HepG2 (cell line): Measurements from ENCODE around the gene SURF6. TPM values are rescaled to one million over a fixed set of nuclear protein-coding genes. Genes with fewer than 3 reads are reported as not detected.

Experiments used
- ELF3 ChIP-seq: IDR thresholded peaks from 2 replicates; pipeline ENCODE4 v1.6.1; 2016; ENCODE audit warnings: missing genetic modification reagents, missing compliant biosample characterization
- EP300 ChIP-seq, 3 experiments: sonication (generic) in 1 of 3; formaldehyde crosslinking in 1 of 3; IDR thresholded peaks; 2 replicates each; pipeline versions ENCODE4 v1.5.1 to v1.6.1; 2011 to 2020; ENCODE audit warnings: low read depth in 2 of 3, low read length in 2 of 3, borderline replicate concordance in 1 of 3, improper control_type of control experiment in 1 of 3, mild to moderate bottlenecking in 1 of 3, missing genetic modification reagents in 1 of 3, moderate library complexity in 1 of 3
- EZH2 ChIP-seq: conservative IDR thresholded peaks from 2 replicates; pipeline ENCODE4 v1.6.1; 2012; ENCODE audit warnings: mild to moderate bottlenecking, low read depth, low read length, moderate library complexity
- KMT2A ChIP-seq: sonication (generic); formaldehyde crosslinking; IDR thresholded peaks from 2 replicates; pipeline ENCODE4 v1.4.0; 2020; ENCODE audit warnings: missing genetic modification reagents
- MTF2 ChIP-seq: sonication (generic); formaldehyde crosslinking; IDR thresholded peaks from 2 replicates; pipeline ENCODE4 v1.5.0; 2020; ENCODE audit warnings: missing genetic modification reagents, borderline replicate concordance
- NAIF1 ChIP-seq: sonication (generic); formaldehyde crosslinking; IDR thresholded peaks from 2 replicates; pipeline ENCODE4 v1.5.0; 2020; ENCODE audit warnings: mild to moderate bottlenecking, missing genetic modification reagents, borderline replicate concordance
- NRL ChIP-seq: sonication (generic); formaldehyde crosslinking; IDR thresholded peaks from 2 replicates; pipeline ENCODE4 v1.5.0; 2020; ENCODE audit warnings: missing genetic modification reagents, mild to moderate bottlenecking, moderate library complexity, borderline replicate concordance
- SNRNP70 ChIP-seq: fragments of 200-400 bp; formaldehyde crosslinking; IDR thresholded peaks from 2 replicates; pipeline ENCODE4 v1.6.1; 2017; ENCODE audit warnings: mild to moderate bottlenecking, low read depth, low read length, moderate library complexity
- SP4 ChIP-seq: sonication (generic); formaldehyde crosslinking; IDR thresholded peaks from 2 replicates; pipeline ENCODE4 v1.8.1; 2023; ENCODE audit warnings: mild to moderate bottlenecking, missing genetic modification reagents
- ZMYM3 ChIP-seq: sonication (generic); formaldehyde crosslinking; IDR thresholded peaks from 2 replicates; pipeline ENCODE4 v1.5.1; 2020; ENCODE audit warnings: mild to moderate bottlenecking, missing genetic modification reagents
- ZNF292 ChIP-seq: sonication (generic); formaldehyde crosslinking; IDR thresholded peaks from 2 replicates; pipeline ENCODE4 v1.8.1; 2022; ENCODE audit warnings: mild to moderate bottlenecking, low read depth, missing genetic modification reagents, borderline replicate concordance
- ZNF570 ChIP-seq: sonication (generic); formaldehyde crosslinking; IDR thresholded peaks from 2 replicates; pipeline ENCODE4 v1.4.0; 2020; ENCODE audit warnings: mild to moderate bottlenecking, missing genetic modification reagents, borderline replicate concordance
- ZSCAN30 ChIP-seq: sonication (generic); formaldehyde crosslinking; IDR thresholded peaks from 2 replicates; pipeline ENCODE4 v1.5.0; 2020; ENCODE audit warnings: mild to moderate bottlenecking, missing genetic modification reagents
- polyA plus RNA-seq, 8 experiments: library from polyadenylated mRNA; depleted of rRNA in 3 of 8; stranded (reverse) in 7 of 8; unstranded in 1 of 8; fragments of >200 nt; fragmentation: Illumina TruSeq in 4 of 8; extraction: Trizol in 4 of 8; gene quantifications; 2 replicates each; pipeline versions ENCODE4 v1.2.1 to v1.2.3, GENCODE V29; 2011 to 2016; ENCODE audit warnings: low read depth in 4 of 8, missing spikeins in 1 of 8, mixed read lengths in 1 of 8; ENCODE audit not compliant: insufficient read depth in 1 of 8
- total RNA-seq, 5 experiments: library from RNA; depleted of rRNA; stranded (reverse); fragments of >200 nt; fragmentation: Illumina TruSeq; extraction: Trizol; gene quantifications; 2 replicates each; pipeline ENCODE4 v1.2.3, GENCODE V29; 2016; ENCODE audit warnings: low read depth in 1 of 5
- TF ChIP-seq, protein P1 (sequence below): sonication (generic); formaldehyde crosslinking; IDR thresholded peaks from 2 replicates; pipeline ENCODE4 v1.4.0; 2020; ENCODE audit warnings: missing genetic modification reagents
- TF ChIP-seq, protein P2 (sequence below): sonication (generic); formaldehyde crosslinking; IDR thresholded peaks from 2 replicates; pipeline ENCODE4 v1.5.1; 2020; ENCODE audit warnings: missing genetic modification reagents, mild to moderate bottlenecking, borderline replicate concordance
- TF ChIP-seq, protein P3 (sequence below): sonication (generic); formaldehyde crosslinking; IDR thresholded peaks from 2 replicates; pipeline ENCODE4 v1.5.0; 2020; ENCODE audit warnings: mild to moderate bottlenecking, low read depth, missing genetic modification reagents, borderline replicate concordance
- TF ChIP-seq, protein P4 (sequence below): sonication (generic); formaldehyde crosslinking; IDR thresholded peaks from 2 replicates; pipeline ENCODE4 v1.5.1; 2020; ENCODE audit warnings: missing genetic modification reagents, mild to moderate bottlenecking, borderline replicate concordance
- TF ChIP-seq, protein P5 (sequence below): sonication (generic); formaldehyde crosslinking; conservative IDR thresholded peaks from 2 replicates; pipeline ENCODE4 v1.8.0; 2022; ENCODE audit warnings: low read depth, missing genetic modification reagents
- TF ChIP-seq, protein P6 (sequence below): sonication (generic); formaldehyde crosslinking; IDR thresholded peaks from 2 replicates; pipeline ENCODE4 v1.4.0; 2020; ENCODE audit warnings: missing genetic modification reagents; ENCODE audit errors: not compliant biosample characterization

The SURF6 gene
- total and polyA plus RNA-seq, 2 of the 13 experiments (the other 11 are each of a cell fraction or from before 2014, with no cell fraction given): 5.9 to 14.7 TPM

DNA sequence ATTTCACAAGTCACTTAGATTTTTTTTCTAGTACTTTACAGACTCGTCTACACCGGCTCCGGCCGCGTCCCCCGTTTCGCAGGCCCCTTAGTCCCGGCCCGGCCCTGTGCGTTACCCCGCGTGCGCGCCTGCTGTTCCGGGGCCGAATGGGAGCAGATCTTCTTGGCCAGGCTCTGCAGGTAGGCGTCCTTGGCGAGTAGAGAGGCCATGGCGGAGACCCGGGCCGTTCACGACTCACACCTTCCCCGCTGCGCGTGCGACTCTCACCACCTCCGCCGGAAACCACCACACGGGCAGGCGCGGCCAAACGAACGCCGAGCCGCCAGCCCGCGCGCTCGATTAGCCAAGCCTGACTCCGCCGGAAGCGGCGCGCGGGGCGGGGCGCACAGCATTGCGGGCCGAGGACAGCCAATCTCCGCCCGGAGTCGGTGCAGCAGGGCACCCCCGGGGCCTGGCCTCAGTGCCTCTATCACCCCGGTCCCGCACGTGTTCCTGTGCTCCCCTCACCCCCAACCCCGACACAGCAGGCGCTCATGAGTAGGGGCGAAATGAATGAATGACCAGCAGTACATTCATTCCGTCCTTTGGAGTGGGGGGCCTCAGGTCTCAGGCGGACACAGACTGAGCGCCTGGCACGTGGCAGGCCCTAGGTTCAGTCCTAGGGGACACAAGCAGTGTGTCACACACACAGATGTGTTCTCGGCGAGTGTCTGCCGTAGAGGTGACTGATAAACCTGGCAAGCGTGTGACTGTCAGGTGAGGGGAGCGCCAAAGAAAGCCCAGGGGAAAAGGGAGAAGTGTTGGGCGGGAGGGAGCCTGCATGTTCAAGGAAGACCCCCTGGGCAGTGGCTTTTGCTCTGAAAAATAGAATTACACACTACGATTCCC, at the start of gene SURF6 (continued):
- TF ChIP-seq, protein P1, sequence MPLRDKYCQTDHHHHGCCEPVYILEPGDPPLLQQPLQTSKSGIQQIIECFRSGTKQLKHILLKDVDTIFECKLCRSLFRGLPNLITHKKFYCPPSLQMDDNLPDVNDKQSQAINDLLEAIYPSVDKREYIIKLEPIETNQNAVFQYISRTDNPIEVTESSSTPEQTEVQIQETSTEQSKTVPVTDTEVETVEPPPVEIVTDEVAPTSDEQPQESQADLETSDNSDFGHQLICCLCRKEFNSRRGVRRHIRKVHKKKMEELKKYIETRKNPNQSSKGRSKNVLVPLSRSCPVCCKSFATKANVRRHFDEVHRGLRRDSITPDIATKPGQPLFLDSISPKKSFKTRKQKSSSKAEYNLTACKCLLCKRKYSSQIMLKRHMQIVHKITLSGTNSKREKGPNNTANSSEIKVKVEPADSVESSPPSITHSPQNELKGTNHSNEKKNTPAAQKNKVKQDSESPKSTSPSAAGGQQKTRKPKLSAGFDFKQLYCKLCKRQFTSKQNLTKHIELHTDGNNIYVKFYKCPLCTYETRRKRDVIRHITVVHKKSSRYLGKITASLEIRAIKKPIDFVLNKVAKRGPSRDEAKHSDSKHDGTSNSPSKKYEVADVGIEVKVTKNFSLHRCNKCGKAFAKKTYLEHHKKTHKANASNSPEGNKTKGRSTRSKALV (CRISPR knock-in tag): peak; percentile 70; the same call in 1 of the 2 replicates
- TF ChIP-seq NAIF1 (peak; percentile 68; the same call in 1 of the 2 replicates), MTF2 (CRISPR knock-in tag) (no peak; the same call in none of the 2 replicates), NRL (CRISPR knock-in tag) (0 out of 2 replicates have a peak, but pooled peaks have one; percentile 51), ZNF292 (no peak), ELF3 (CRISPR knock-in tag) (peak; percentile 90), SNRNP70 (no peak), EP300 (IDR thresholded peaks at IDR 0.05; ENCODE audit: low read depth in 2 of 2, low read length in 2 of 2) (peak; percentile 40 to 70; a peak in 3 of 4 replicates), EP300 (CRISPR knock-in tag; IDR thresholded peaks at IDR 0.05; ENCODE audit: borderline replicate concordance) (peak; percentile 43; the same call in 1 of the 2 replicates), ZMYM3 (CRISPR knock-in tag) (no peak; the same call in 1 of the 2 replicates), KMT2A (CRISPR knock-in tag) (peak; percentile 95), SP4 (CRISPR knock-in tag) (peak; percentile 85), ZSCAN30 (CRISPR knock-in tag) (no peak; the same call in 1 of the 2 replicates), ZNF570 (no peak), EZH2 (no peak)
- TF ChIP-seq, protein P2, sequence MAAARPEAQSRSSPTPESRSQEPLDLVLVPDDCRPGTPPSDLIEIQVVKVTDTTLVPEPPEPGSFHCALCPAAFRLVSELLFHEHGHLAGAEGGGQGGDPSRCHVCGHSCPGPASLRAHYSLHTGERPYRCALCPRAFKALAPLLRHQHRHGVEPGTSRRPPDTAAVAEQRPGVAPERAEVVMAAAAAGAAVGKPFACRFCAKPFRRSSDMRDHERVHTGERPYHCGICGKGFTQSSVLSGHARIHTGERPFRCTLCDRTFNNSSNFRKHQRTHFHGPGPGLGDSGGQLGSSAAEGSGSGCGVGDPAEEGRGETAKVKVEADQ (CRISPR knock-in tag): peak; percentile 93
- TF ChIP-seq, protein P3, sequence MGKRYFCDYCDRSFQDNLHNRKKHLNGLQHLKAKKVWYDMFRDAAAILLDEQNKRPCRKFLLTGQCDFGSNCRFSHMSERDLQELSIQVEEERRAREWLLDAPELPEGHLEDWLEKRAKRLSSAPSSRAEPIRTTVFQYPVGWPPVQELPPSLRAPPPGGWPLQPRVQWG (CRISPR knock-in tag): no peak
- TF ChIP-seq, protein P4, sequence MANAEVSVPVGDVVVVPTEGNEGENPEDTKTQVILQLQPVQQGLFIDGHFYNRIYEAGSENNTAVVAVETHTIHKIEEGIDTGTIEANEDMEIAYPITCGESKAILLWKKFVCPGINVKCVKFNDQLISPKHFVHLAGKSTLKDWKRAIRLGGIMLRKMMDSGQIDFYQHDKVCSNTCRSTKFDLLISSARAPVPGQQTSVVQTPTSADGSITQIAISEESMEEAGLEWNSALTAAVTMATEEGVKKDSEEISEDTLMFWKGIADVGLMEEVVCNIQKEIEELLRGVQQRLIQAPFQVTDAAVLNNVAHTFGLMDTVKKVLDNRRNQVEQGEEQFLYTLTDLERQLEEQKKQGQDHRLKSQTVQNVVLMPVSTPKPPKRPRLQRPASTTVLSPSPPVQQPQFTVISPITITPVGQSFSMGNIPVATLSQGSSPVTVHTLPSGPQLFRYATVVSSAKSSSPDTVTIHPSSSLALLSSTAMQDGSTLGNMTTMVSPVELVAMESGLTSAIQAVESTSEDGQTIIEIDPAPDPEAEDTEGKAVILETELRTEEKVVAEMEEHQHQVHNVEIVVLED (CRISPR knock-in tag): peak; percentile 96
- TF ChIP-seq, protein P5, sequence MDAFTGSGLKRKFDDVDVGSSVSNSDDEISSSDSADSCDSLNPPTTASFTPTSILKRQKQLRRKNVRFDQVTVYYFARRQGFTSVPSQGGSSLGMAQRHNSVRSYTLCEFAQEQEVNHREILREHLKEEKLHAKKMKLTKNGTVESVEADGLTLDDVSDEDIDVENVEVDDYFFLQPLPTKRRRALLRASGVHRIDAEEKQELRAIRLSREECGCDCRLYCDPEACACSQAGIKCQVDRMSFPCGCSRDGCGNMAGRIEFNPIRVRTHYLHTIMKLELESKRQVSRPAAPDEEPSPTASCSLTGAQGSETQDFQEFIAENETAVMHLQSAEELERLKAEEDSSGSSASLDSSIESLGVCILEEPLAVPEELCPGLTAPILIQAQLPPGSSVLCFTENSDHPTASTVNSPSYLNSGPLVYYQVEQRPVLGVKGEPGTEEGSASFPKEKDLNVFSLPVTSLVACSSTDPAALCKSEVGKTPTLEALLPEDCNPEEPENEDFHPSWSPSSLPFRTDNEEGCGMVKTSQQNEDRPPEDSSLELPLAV (CRISPR knock-in tag): no peak; the same call in 1 of the 2 replicates
- TF ChIP-seq, protein P6, sequence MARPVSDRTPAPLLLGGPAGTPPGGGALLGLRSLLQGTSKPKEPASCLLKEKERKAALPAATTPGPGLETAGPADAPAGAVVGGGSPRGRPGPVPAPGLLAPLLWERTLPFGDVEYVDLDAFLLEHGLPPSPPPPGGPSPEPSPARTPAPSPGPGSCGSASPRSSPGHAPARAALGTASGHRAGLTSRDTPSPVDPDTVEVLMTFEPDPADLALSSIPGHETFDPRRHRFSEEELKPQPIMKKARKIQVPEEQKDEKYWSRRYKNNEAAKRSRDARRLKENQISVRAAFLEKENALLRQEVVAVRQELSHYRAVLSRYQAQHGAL (CRISPR knock-in tag): peak; percentile 79
